K562 (cell line): ENCODE data around the gene HSF4. TPM values are rescaled to one million over a fixed set of nuclear protein-coding genes. Genes with fewer than 3 reads are reported as not detected.

ENCODE experiments used
- CEBPB ChIP-seq: fragments of 450-650 bp; IDR thresholded peaks from 2 replicates; pipeline ENCODE4 v1.6.1; 2016; ENCODE audit warnings: missing genetic modification characterization, missing compliant biosample characterization
- DNMT1 ChIP-seq: fragments of 450-650 bp; IDR thresholded peaks from 2 replicates; pipeline ENCODE4 v1.6.1; 2016; ENCODE audit warnings: antibody characterized with exemption, mild to moderate bottlenecking
- ETV5 ChIP-seq: sonication (generic); formaldehyde crosslinking; IDR thresholded peaks from 2 replicates; pipeline ENCODE4 v1.4.0; 2020; ENCODE audit warnings: low read depth, mild to moderate bottlenecking, missing genetic modification reagents
- GABPB1 ChIP-seq: sonication (generic); formaldehyde crosslinking; IDR thresholded peaks from 2 replicates; pipeline ENCODE4 v1.8.0; 2022; ENCODE audit warnings: mild to moderate bottlenecking, missing genetic modification reagents
- GMEB1 ChIP-seq: fragments of 250-450 bp; sonication (Bioruptor Pico); IDR thresholded peaks from 2 replicates; pipeline ENCODE4 v1.4.0; 2020; ENCODE audit warnings: mild to moderate bottlenecking
- KLF1 ChIP-seq: fragments of 450-650 bp; IDR thresholded peaks from 2 replicates; pipeline ENCODE4 v1.6.1; 2016; ENCODE audit warnings: missing genetic modification characterization, missing compliant biosample characterization
- NFATC3 ChIP-seq: fragments of 450-650 bp; IDR thresholded peaks from 2 replicates; pipeline ENCODE4 v1.6.1; 2017; ENCODE audit warnings: mild to moderate bottlenecking
- NR2C1 ChIP-seq, 2 experiments: fragments of 450-650 bp; IDR thresholded peaks; 2 replicates each; pipeline ENCODE4 v1.6.1; 2017; ENCODE audit warnings: mild to moderate bottlenecking in 2 of 2, antibody characterized with exemption in 1 of 2, inconsistent platforms in 1 of 2, missing compliant biosample characterization in 1 of 2, missing genetic modification characterization in 1 of 2
- POLR2AphosphoS2 ChIP-seq: IDR thresholded peaks from 2 replicates; pipeline ENCODE4 v1.6.1; 2012; ENCODE audit warnings: low read length, improper control_type of control experiment
- RBFOX2 ChIP-seq: fragments of 200-400 bp; formaldehyde crosslinking; IDR thresholded peaks from 2 replicates; pipeline ENCODE4 v1.6.1; 2017; ENCODE audit warnings: low read depth, mild to moderate bottlenecking, low read length, moderate library complexity
- RFX5 ChIP-seq: IDR thresholded peaks from 2 replicates; pipeline ENCODE4 v1.6.1; 2011; ENCODE audit warnings: low read depth, mild to moderate bottlenecking, improper control_type of control experiment, low read length
- RFX7 ChIP-seq: fragments of 250-450 bp; sonication (Bioruptor Pico); IDR thresholded peaks from 2 replicates; pipeline ENCODE4 v1.5.1; 2021; ENCODE audit warnings: mild to moderate bottlenecking
- SLC30A9 ChIP-seq: fragments of 250-450 bp; sonication (Bioruptor Pico); IDR thresholded peaks from 2 replicates; pipeline ENCODE4 v1.8.0; 2022; ENCODE audit warnings: mild to moderate bottlenecking, moderate library complexity
- SRSF7 ChIP-seq: fragments of 200-400 bp; formaldehyde crosslinking; optimal IDR thresholded peaks from 2 replicates; pipeline ENCODE3; 2017; ENCODE audit warnings: mild to moderate bottlenecking, low read depth, low read length
- TBP ChIP-seq: optimal IDR thresholded peaks from 2 replicates; pipeline ENCODE3; 2011; ENCODE audit warnings: low read depth, low read length, improper control_type of control experiment
- TRIM25 ChIP-seq: fragments of 450-650 bp; IDR thresholded peaks from 2 replicates; pipeline ENCODE4 v1.7.0; 2016; ENCODE audit warnings: borderline replicate concordance
- VEZF1 ChIP-seq: fragments of 200-800 bp; sonication (Bioruptor generic); IDR thresholded peaks from 2 replicates; pipeline ENCODE4 v1.6.1; 2017; ENCODE audit warnings: missing genetic modification characterization, missing compliant biosample characterization
- ZBTB5 ChIP-seq: fragments of 450-650 bp; IDR thresholded peaks from 2 replicates; pipeline ENCODE4 v1.6.1; 2017; ENCODE audit warnings: antibody characterized with exemption
- ZBTB7A ChIP-seq: IDR thresholded peaks from 2 replicates; pipeline ENCODE4 v1.6.1; 2011; ENCODE audit warnings: low read depth, mild to moderate bottlenecking, low read length, moderate library complexity, borderline replicate concordance; ENCODE audit not compliant: control insufficient read depth
- ZNF408 ChIP-seq: fragments of 250-450 bp; sonication (Bioruptor Pico); IDR thresholded peaks from 2 replicates; pipeline ENCODE4 v1.4.0; 2020; ENCODE audit warnings: low read depth, mild to moderate bottlenecking, moderate library complexity
- ZNF695 ChIP-seq: fragments of 450-650 bp; formaldehyde crosslinking; IDR thresholded peaks from 2 replicates; pipeline ENCODE4 v1.4.0; 2020; ENCODE audit warnings: mild to moderate bottlenecking, moderate library complexity
- ZNF764 ChIP-seq: fragments of 250-450 bp; sonication (Bioruptor Pico); IDR thresholded peaks from 2 replicates; pipeline ENCODE4 v1.4.0; 2020; ENCODE audit warnings: low read depth, mild to moderate bottlenecking, moderate library complexity
- ZNF780A ChIP-seq: fragments of 250-450 bp; sonication (Bioruptor Pico); IDR thresholded peaks from 2 replicates; pipeline ENCODE4 v1.5.0; 2021; ENCODE audit warnings: mild to moderate bottlenecking
- polyA plus RNA-seq, 8 experiments: library from polyadenylated mRNA; depleted of rRNA in 4 of 8; stranded (reverse) in 5 of 8; unstranded in 3 of 8; fragments of >200 nt; fragmentation: Nextera tagmentation in 2 of 8; fragmentation: Illumina TruSeq in 1 of 8; extraction: Ambion mirVana in 2 of 8; extraction: Trizol in 1 of 8; gene quantifications; 2 replicates each; pipeline versions ENCODE4 v1.2.1 to v1.2.3, GENCODE V29; 2011 to 2014; ENCODE audit warnings: inconsistent platforms in 1 of 8, missing spikeins in 1 of 8
- total RNA-seq, 7 experiments: library from RNA; depleted of rRNA in 6 of 7; stranded (reverse); fragments of >200 nt in 6 of 7; fragmentation: Illumina TruSeq in 2 of 7; extraction: Trizol in 2 of 7; gene quantifications; 2 replicates each; pipeline versions ENCODE4 v1.2.1 to v1.2.3, GENCODE V29; 2011 to 2021; ENCODE audit warnings: low replicate concordance in 1 of 7

HSF4 gene
- total and polyA plus RNA-seq, 9 of the 15 experiments (the other 6 are each of a cell fraction or from before 2014, with no cell fraction given), result 0.50 to 35.4 (median 8.8) TPM; not detected in 1

GRCh38 chr16:67170168-67170948, 5.8 kb downstream of the HSF4 start, which contains the start of gene NOL3 (continued):
- TF ChIP-seq ZBTB5 (no peak), ETV5 (CRISPR knock-in tag) (0 out of 2 replicates have a peak, but pooled peaks have one; percentile 8), POLR2AphosphoS2 (no peak), GABPB1 (CRISPR knock-in tag) (no peak), KLF1 (tag) (no peak), SRSF7 (no peak), ZNF780A (no peak), CEBPB (tag) (no peak), NFATC3 (no peak), TBP (peak; percentile 39), RFX7 (CRISPR knock-in tag) (no peak), ZNF764 (CRISPR knock-in tag) (peak; percentile 48; the same call in 1 of the 2 replicates), VEZF1 (CRISPR knock-in tag) (peak; percentile 97), TRIM25 (no peak), DNMT1 (no peak), RFX5 (no peak), ZNF408 (CRISPR knock-in tag) (no peak), ZNF695 (CRISPR knock-in tag) (no peak), SLC30A9 (no peak), ZBTB7A (peak; percentile 22; the same call in 1 of the 2 replicates), NR2C1 (IDR thresholded peaks at IDR 0.05) (no peak), NR2C1 (tag; IDR thresholded peaks at IDR 0.05) (no peak), RBFOX2 (peak; percentile 63), GMEB1 (no peak)
